ENCODE data around the gene XYLT1. TPM values are rescaled to one million over a fixed set of nuclear protein-coding genes. Genes with fewer than 3 reads are reported as not detected.

The XYLT1 gene
- total and polyA plus RNA-seq, 9 of the 15 experiments (the other 6 are each of a cell fraction or from before 2014, with no cell fraction given) = 0.03 to 0.09 (median 0.08) TPM; not detected in 6

DNA sequence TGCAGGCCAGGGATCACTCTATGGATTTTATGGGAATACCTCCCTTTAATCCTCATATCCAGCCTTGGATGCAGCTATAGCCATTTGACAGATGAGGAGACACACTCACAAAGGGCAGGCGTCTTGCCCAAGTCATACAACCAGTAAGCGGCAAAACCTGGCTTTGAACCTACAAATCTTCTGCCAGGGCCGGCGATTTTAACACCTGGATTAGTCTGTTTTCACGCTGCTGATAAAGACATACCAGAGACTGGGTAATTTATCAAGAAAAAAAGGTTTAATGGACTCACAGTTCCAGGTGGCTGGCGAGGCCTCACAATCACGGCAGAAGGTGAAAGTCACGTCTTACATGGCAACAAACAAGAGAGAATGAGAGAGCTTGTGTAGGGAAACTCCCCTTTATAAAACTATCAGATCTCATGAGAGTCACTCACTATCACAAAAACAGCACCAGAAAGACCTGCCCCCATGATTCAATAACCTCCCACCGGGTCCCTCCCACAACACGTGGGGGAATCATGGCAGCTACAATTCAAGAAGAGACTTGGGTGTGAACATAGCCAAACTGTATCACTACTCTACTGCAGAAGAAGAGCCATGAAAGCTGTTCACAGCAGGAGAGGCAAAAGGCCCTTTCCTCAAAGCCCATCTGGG, 67.5 kb downstream of the XYLT1 start (continued):
- TF ChIP-seq ZNF165 (CRISPR knock-in tag; IDR thresholded peaks at IDR 0.05; ENCODE audit: borderline replicate concordance) (no peak), PRPF4 (IDR thresholded peaks at IDR 0.05; ENCODE audit: insufficient read depth, low read depth, low read length, poor library complexity, severe bottlenecking) (no peak), TCF3 (CRISPR knock-in tag; IDR thresholded peaks at IDR 0.05) (no peak), HDGF (IDR thresholded peaks at IDR 0.05) (no peak), GTF2F1 (IDR thresholded peaks at IDR 0.05; ENCODE audit: low read depth, low read length) (no peak), MEF2A (IDR thresholded peaks at IDR 0.05; ENCODE audit: control insufficient read depth, low read depth, low read length) (no peak), ETV6 (IDR thresholded peaks at IDR 0.05; ENCODE audit: borderline replicate concordance in 1 of 2, low read depth in 2 of 2, low read length in 1 of 2) (no peak), ETV6 (CRISPR knock-in tag; IDR thresholded peaks at IDR 0.05; ENCODE audit: borderline replicate concordance) (no peak)
- TF ChIP-seq, protein P1, sequence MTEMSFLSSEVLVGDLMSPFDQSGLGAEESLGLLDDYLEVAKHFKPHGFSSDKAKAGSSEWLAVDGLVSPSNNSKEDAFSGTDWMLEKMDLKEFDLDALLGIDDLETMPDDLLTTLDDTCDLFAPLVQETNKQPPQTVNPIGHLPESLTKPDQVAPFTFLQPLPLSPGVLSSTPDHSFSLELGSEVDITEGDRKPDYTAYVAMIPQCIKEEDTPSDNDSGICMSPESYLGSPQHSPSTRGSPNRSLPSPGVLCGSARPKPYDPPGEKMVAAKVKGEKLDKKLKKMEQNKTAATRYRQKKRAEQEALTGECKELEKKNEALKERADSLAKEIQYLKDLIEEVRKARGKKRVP (CRISPR knock-in tag; IDR thresholded peaks at IDR 0.05) = no peak
- TF ChIP-seq, protein P2, sequence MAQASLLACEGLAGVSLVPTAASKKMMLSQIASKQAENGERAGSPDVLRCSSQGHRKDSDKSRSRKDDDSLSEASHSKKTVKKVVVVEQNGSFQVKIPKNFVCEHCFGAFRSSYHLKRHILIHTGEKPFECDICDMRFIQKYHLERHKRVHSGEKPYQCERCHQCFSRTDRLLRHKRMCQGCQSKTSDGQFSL (CRISPR knock-in tag; IDR thresholded peaks at IDR 0.05) = no peak
- TF ChIP-seq, protein P2 (tag; IDR thresholded peaks at IDR 0.05) = no peak
- TF ChIP-seq, protein P3, sequence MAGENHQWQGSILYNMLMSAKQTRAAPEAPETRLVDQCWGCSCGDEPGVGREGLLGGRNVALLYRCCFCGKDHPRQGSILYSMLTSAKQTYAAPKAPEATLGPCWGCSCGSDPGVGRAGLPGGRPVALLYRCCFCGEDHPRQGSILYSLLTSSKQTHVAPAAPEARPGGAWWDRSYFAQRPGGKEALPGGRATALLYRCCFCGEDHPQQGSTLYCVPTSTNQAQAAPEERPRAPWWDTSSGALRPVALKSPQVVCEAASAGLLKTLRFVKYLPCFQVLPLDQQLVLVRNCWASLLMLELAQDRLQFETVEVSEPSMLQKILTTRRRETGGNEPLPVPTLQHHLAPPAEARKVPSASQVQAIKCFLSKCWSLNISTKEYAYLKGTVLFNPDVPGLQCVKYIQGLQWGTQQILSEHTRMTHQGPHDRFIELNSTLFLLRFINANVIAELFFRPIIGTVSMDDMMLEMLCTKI (IDR thresholded peaks at IDR 0.05; ENCODE audit: partially characterized antibody) = no peak

Data from K562 (cell line).